Spleen (tissue), 13 donors: ENCODE measurements around the gene LDB1. TPM values are rescaled to one million over a fixed set of nuclear protein-coding genes. Genes with fewer than 3 reads are reported as not detected.

Experiments used
- DNase-seq: peaks from one replicate; pipeline ENCODE4 v3.0.0-alpha.2; 2020
- H3K27ac ChIP-seq, 8 donors: fragments of 200-600 bp; sonication (generic) in 7 of 8; 1 replicate in 4 of 8; 2 replicates in 4 of 8; pipeline versions ENCODE4 v1.5.0 to v1.8.0; 2016 to 2021; ENCODE audit warnings: inconsistent platforms in 4 of 8, mild to moderate bottlenecking in 4 of 8, moderate library complexity in 1 of 8
- H3K27me3 ChIP-seq, 7 donors: fragments of 200-600 bp; sonication (generic) in 6 of 7; replicated peaks in 1 of 7; 1 replicate in 4 of 7; 2 replicates in 3 of 7; pipeline versions ENCODE4 v1.5.0 to v1.8.0; 2016 to 2021; ENCODE audit warnings: inconsistent platforms in 3 of 7, mild to moderate bottlenecking in 1 of 7
- H3K36me3 ChIP-seq, 6 donors: fragments of 200-600 bp; sonication (generic) in 5 of 6; 1 replicate in 4 of 6; 2 replicates in 2 of 6; pipeline versions ENCODE4 v1.5.0 to v1.8.0; 2016 to 2021; ENCODE audit warnings: inconsistent platforms in 2 of 6
- H3K4me1 ChIP-seq, 6 donors: fragments of 200-600 bp; sonication (generic) in 5 of 6; 1 replicate in 3 of 6; 2 replicates in 3 of 6; pipeline versions ENCODE4 v1.5.0 to v1.8.0; 2016 to 2021; ENCODE audit warnings: inconsistent platforms in 3 of 6
- H3K4me3 ChIP-seq, 8 donors: fragments of 200-600 bp; sonication (generic) in 7 of 8; 1 replicate in 4 of 8; 2 replicates in 4 of 8; pipeline versions ENCODE4 v1.5.0 to v1.8.0; 2016 to 2021; ENCODE audit warnings: inconsistent platforms in 4 of 8, mild to moderate bottlenecking in 4 of 8, moderate library complexity in 2 of 8
- H3K9me3 ChIP-seq, 8 donors: fragments of 200-600 bp; sonication (generic) in 7 of 8; 1 replicate in 4 of 8; 2 replicates in 4 of 8; pipeline versions ENCODE4 v1.5.0 to v1.8.0; 2016 to 2021; ENCODE audit warnings: inconsistent platforms in 4 of 8
- POLR2A ChIP-seq, 3 donors: fragments of 450-650 bp; IDR thresholded peaks; one replicate each; pipeline ENCODE4 v1.5.1; 2017; ENCODE audit warnings: antibody characterized with exemption in 3 of 3, mild to moderate bottlenecking in 1 of 3
- POLR2AphosphoS5 ChIP-seq, 3 donors: sonication (generic); formaldehyde crosslinking; IDR thresholded peaks; one replicate each; pipeline ENCODE4 v1.5.1; 2017; ENCODE audit warnings: antibody characterized with exemption in 3 of 3
- WGBS, 5 donors: extraction: QIAGEN DNeasy Blood & Tissue Kit in 3 of 5; methylation state at CpG; one replicate each; pipeline versions ENCODE4 v1.1.5 to v1.1.7; 2013 to 2018; 5-methylcytosine and 5-hydroxymethylcytosine counted together
- intact Hi-C: fragments of 100-400 bp; cut with DNase I; formaldehyde crosslinking; loops from one replicate; pipeline ENCODE4 v1.15.0; 2023; ENCODE audit warnings: low total_unique reads
- long read RNA-seq, 2 donors: transcript quantifications; one replicate each; lab custom pipeline, GENCODE V29; 2026
- polyA plus RNA-seq, 3 donors: library from polyadenylated mRNA; stranded (reverse); fragments of 200-250 nt; gene quantifications; one replicate each; pipeline ENCODE4 v1.2.1, GENCODE V29; 2013
- total RNA-seq, 7 donors: library from RNA; depleted of rRNA in 3 of 7; stranded (reverse); fragments of >200 nt in 3 of 7; fragmentation: NEBNext Ultra II Directional in 4 of 7; extraction: Animal tissue kit (Norgen Biotek cat#: 25700) in 4 of 7; gene quantifications; one replicate each; pipeline versions ENCODE4 v1.1.0 to v1.2.1, GENCODE V29; 2016 to 2021
- TF ChIP-seq, protein P1 (sequence below), 11 experiments: fragments of 200-600 bp in 7 of 11; fragments of 450-650 bp in 4 of 11; sonication (generic) in 4 of 11; IDR thresholded peaks in 8 of 11; conservative IDR thresholded peaks in 3 of 11; 1 replicate in 7 of 11; 2 replicates in 4 of 11; pipeline versions ENCODE4 v1.4.0 to v1.8.0; 2016 to 2021; ENCODE audit warnings: antibody characterized with exemption in 11 of 11, inconsistent platforms in 4 of 11, mild to moderate bottlenecking in 1 of 11
- donor health status: healthy with polysubstance abuse.
- donor health status: DM: no; HTN: no; CAD: no; lungs with moderate emphysema.
- donor health status: DM: no; HTN: no; CAD: no.
- donor health status: Bipolar disorder and iron deficiency.
- donor health status: healthy.
- donor health status: DM: no; HTN: no; CAD: no.
- donor health status: DM: yes; HTN: yes; CAD: no.

Gene LDB1
- total RNA-seq (10 to 100 TPM; 59.3 to 89.9 (median 71.1) TPM), polyA plus RNA-seq (10 to 100 TPM; 22.5 to 50.2 (median 25.4) TPM)
- long read RNA-seq, donor 1, partial matches to known transcripts, result 15 of 23 reads
- long read RNA-seq, donor 1, other reads (novel, unspliced or antisense), result 0 of 23 reads
- long read RNA-seq, donor 2, partial matches to known transcripts, result 14 of 16 reads
- long read RNA-seq, donor 2, other reads (novel, unspliced or antisense), result 0 of 16 reads

GRCh38 chr10:102120142-102120990 is at the start of gene LDB1:
Gene LDB1 (minus strand): TSS chr10:102120368. CDS start chr10:102120110, 258 bp downstream.
- peaks cover 37 to 67% (median 54%) of the 10 kb centered on the region in 6 donors for H3K4me1 ChIP-seq

DNA sequence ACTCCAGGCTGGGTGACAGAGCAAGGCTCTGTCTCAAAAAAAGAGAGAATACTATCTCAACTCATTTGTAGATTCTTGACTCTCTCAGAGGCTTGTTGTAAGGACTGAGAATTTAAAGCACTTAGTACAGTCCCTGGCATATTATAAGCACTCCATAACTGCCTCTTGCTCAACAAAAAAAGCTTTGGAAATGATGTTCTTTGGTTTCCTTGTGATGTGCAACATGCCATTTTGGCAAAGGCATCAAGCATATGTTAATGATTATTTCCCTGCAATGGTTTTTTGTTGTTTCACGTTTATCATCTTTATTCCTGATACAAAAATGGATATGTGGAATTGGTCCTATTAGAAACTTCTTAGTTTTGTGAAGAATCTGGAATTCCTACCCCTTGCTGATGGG is 47.7 kb upstream of the LDB1 start:
- H3K27ac ChIP-seq, result no peak overlapping the region
- intact Hi-C loops, result loop anchor here (5.0 kb wide), 1 partner anchor 184 kb away; no protein-coding TSS in a partner anchor
- TF ChIP-seq POLR2A (IDR thresholded peaks at IDR 0.05), result no peak
- TF ChIP-seq POLR2AphosphoS5 (IDR thresholded peaks at IDR 0.05), result no peak
- TF ChIP-seq, protein P1, sequence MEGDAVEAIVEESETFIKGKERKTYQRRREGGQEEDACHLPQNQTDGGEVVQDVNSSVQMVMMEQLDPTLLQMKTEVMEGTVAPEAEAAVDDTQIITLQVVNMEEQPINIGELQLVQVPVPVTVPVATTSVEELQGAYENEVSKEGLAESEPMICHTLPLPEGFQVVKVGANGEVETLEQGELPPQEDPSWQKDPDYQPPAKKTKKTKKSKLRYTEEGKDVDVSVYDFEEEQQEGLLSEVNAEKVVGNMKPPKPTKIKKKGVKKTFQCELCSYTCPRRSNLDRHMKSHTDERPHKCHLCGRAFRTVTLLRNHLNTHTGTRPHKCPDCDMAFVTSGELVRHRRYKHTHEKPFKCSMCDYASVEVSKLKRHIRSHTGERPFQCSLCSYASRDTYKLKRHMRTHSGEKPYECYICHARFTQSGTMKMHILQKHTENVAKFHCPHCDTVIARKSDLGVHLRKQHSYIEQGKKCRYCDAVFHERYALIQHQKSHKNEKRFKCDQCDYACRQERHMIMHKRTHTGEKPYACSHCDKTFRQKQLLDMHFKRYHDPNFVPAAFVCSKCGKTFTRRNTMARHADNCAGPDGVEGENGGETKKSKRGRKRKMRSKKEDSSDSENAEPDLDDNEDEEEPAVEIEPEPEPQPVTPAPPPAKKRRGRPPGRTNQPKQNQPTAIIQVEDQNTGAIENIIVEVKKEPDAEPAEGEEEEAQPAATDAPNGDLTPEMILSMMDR (IDR thresholded peaks at IDR 0.05 in 8 of 11, conservative IDR thresholded peaks at IDR 0.05 in 3 of 11), result no peak
- 57 to 76% (median 59%) methylated on average over 1 of the region's 1 CpG for WGBS, 5 donors
- DNase-seq, result no peak
- peaks cover 0 to 25% (median 14%) of the 10 kb centered on the region in 6 donors for H3K36me3 ChIP-seq
- H3K9me3 ChIP-seq, result no peaks in the 10 kb centered on the region
- no peak overlapping the region for H3K4me3 ChIP-seq
- H3K4me1 ChIP-seq, result peaks cover 6 to 31% (median 14%) of the 10 kb centered on the region in 6 donors
- no peaks in the 10 kb centered on the region for H3K27me3 ChIP-seq

More at GRCh38 chr10:102120142-102120990, at the start of gene LDB1:
- Histone ChIP-seq H3K36me3 (no peaks in the 10 kb centered on the region), H3K4me3 (peak within 1 kb of the TSS; percentile 41 to 97 (median 84)), H3K27me3 (no peaks in the 10 kb centered on the region), H3K9me3 (no peaks in the 10 kb centered on the region), H3K27ac (peak within 1 kb of the TSS; percentile 92 to 99 (median 96))
- peak; percentile 95 for DNase-seq
- intact Hi-C loops, result no loop called here
- TF ChIP-seq POLR2AphosphoS5 (IDR thresholded peaks at IDR 0.05) (peak; percentile 97 to 98 (median 98)), POLR2A (IDR thresholded peaks at IDR 0.05) (peak; percentile 42 to 89 (median 66))
- TF ChIP-seq, protein P1 (IDR thresholded peaks at IDR 0.05 in 8 of 11, conservative IDR thresholded peaks at IDR 0.05 in 3 of 11), result peak in 6 of 11 experiments; percentile 16 to 59 (median 36)
- WGBS, 5 donors, result 0 to 1% (median 0%) methylated on average over 55 to 104 of the region's 104 CpGs

GRCh38 chr10:102163342-102163989 is 43.3 kb upstream of the LDB1 start:
- intact Hi-C loops, result no loop called here
- no peak for TF ChIP-seq POLR2AphosphoS5 (IDR thresholded peaks at IDR 0.05)
- Histone ChIP-seq H3K4me3 (no peak overlapping the region), H3K36me3 (peaks cover 6 to 69% (median 58%) of the 10 kb centered on the region in 6 donors), H3K9me3 (no peaks in the 10 kb centered on the region), H3K27ac (no peak overlapping the region), H3K27me3 (no peaks in the 10 kb centered on the region), H3K4me1 (peaks cover 0 to 10% (median 0%) of the 10 kb centered on the region in 6 donors)
- 65 to 84% (median 68%) methylated on average over 4 of the region's 4 CpGs for WGBS, 5 donors
- no peak for DNase-seq

DNA sequence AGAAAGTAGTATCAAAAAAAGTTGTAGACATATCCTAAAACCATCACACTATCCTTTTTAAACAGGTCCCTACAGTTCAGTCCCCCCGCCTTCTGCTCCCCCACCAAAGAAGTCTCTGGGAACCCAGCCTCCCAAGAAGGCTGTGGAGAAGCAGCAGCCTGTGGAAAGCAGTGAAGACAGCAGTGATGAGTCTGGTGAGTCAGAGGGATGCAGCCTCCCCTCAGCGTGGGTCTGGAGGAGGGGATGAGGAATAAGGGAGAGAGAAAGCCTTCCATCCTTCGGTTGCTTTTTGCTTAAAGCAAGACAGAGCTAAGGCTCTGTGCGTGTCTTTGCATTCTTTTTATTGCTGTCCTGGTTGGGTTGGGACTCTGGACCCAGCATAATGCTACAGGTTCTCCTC is 39.7 kb upstream of the LDB1 start:
- WGBS, 5 donors, result 88 to 96% (median 94%) methylated on average over 4 of the region's 4 CpGs
- no peak for TF ChIP-seq POLR2A (IDR thresholded peaks at IDR 0.05)
- no peak for TF ChIP-seq POLR2AphosphoS5 (IDR thresholded peaks at IDR 0.05)
- TF ChIP-seq, protein P1 (IDR thresholded peaks at IDR 0.05 in 8 of 11, conservative IDR thresholded peaks at IDR 0.05 in 3 of 11), result no peak
- Histone ChIP-seq H3K9me3 (no peaks in the 10 kb centered on the region), H3K27me3 (no peaks in the 10 kb centered on the region), H3K4me3 (no peak overlapping the region), H3K27ac (no peak overlapping the region), H3K4me1 (peaks cover 0 to 17% (median 0%) of the 10 kb centered on the region in 6 donors), H3K36me3 (peaks cover 11 to 99% (median 81%) of the 10 kb centered on the region in 6 donors)
- intact Hi-C loops, result no loop called here
- no peak for DNase-seq
